Uterus (tissue), 2 donors: Measurements from ENCODE around the gene CDK9.

Experiments
- POLR2A ChIP-seq, 2 donors: fragments of 450-650 bp; IDR thresholded peaks; one replicate each; pipeline ENCODE4 v1.6.1; 2016; ENCODE audit warnings: antibody characterized with exemption in 2 of 2, mild to moderate bottlenecking in 1 of 2, moderate library complexity in 1 of 2
- TF ChIP-seq, protein P1 (sequence below), 4 experiments: fragments of 200-600 bp in 2 of 4; fragments of 450-650 bp in 2 of 4; sonication (generic) in 2 of 4; IDR thresholded peaks; one replicate each; pipeline ENCODE4 v1.5.1; 2016 to 2019; ENCODE audit warnings: antibody characterized with exemption in 4 of 4, mild to moderate bottlenecking in 2 of 4, moderate library complexity in 1 of 4

DNA sequence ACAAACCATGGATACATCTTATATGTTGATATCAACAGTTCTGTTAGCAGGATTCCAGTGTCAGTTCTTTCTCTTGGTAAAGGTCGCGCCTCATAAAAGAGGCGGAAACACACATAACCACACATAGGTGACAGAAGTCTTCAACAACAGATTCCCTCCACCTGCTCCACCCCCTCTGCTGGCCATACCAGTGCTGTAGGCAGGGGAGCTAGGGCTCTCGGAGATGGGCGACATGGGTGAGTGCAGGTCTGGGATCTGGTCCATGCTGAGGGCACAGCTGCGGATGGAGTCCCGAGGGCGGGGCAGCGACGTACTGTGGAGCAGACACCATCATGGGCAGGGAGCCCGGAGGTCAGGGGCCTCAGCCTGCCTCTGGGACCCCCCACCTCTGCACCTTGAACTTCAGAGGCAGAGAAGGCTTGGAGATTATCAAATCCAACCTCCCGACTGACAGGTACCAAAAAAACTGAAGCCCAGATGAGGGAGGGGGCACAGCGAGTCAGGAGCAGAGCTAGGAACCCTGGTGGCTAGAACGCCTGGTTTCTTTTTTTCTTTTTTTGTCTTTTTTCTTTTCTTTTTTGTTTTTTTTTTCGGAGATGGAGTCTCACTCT is 38.8 kb upstream of the CDK9 start:
- TF ChIP-seq, protein P1, sequence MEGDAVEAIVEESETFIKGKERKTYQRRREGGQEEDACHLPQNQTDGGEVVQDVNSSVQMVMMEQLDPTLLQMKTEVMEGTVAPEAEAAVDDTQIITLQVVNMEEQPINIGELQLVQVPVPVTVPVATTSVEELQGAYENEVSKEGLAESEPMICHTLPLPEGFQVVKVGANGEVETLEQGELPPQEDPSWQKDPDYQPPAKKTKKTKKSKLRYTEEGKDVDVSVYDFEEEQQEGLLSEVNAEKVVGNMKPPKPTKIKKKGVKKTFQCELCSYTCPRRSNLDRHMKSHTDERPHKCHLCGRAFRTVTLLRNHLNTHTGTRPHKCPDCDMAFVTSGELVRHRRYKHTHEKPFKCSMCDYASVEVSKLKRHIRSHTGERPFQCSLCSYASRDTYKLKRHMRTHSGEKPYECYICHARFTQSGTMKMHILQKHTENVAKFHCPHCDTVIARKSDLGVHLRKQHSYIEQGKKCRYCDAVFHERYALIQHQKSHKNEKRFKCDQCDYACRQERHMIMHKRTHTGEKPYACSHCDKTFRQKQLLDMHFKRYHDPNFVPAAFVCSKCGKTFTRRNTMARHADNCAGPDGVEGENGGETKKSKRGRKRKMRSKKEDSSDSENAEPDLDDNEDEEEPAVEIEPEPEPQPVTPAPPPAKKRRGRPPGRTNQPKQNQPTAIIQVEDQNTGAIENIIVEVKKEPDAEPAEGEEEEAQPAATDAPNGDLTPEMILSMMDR (IDR thresholded peaks at IDR 0.05) = no peak
- TF ChIP-seq POLR2A (IDR thresholded peaks at IDR 0.05) = no peak
